Measurements from ENCODE around the gene GRN. TPM values are rescaled to one million over a fixed set of nuclear protein-coding genes. Genes with fewer than 3 reads are reported as not detected.
"Not testable (repeated sequence)": the region's sequence is repeated elsewhere in the genome, so short reads cannot be mapped to it uniquely, and the experiment has no call there.

The GRN gene
- total and polyA plus RNA-seq, 2 donors (not counting 3 experiments of a cell fraction or from before 2014, with no cell fraction given): 343 to 1,034 TPM

DNA sequence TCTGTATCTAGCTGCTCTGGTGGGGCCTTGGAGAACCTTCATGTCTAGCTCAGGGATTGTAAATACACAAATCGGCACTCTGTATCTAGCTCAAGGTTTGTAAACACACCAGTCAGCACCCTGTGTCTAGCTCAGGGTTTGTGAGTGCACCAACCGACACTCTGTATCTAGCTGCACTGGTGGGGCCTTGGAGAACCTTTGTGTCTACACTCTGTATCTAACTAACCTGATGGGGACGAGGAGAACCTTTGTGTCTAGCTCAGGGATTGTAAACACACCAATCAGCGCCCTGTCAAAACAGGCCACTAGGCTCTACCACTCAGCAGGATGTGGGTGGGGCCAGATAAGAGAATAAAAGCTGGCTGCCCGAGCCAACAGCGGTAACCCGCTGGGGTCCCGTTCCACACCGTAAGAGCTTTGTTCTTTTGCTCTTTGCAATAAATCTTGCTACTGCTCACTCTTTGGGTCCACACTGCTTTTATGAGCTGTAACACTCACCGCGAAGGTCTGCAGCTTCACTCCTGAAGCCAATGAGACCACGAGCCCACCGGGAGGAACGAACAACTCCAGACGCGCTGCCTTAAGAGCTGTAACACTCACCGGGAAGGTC lies 24.4 kb downstream of the GRN start:
- BruUV-seq (replicated peaks); FAIRE-seq; H3K36me3 ChIP-seq (ENCODE audit: control insufficient read depth in 2 of 2, extremely low read depth in 1 of 2, insufficient read depth in 2 of 2, low read length in 2 of 2); H3K9me3 ChIP-seq (replicated peaks; ENCODE audit: control insufficient read depth, insufficient read depth, low read length); intact Hi-C loops (cut with micrococcal nuclease); H4K20me1 ChIP-seq (replicated peaks; ENCODE audit: control insufficient read depth, extremely low read depth, insufficient read depth, low read length); H3K79me2 ChIP-seq (ENCODE audit: control insufficient read depth, insufficient read depth, low read length); DNase-seq (ENCODE audit: low read depth, low spot score); dilution Hi-C loops (cut with MboI; ENCODE audit: extremely low pct_ligation_motif_present, low sequenced_read_pairs); H3K4me1 ChIP-seq (ENCODE audit: control insufficient read depth, extremely low read depth, insufficient read depth, low read length); H3K4me2 ChIP-seq (ENCODE audit: insufficient read depth, low read length); H3K27me3 ChIP-seq (ENCODE audit: control insufficient read depth in 2 of 2, insufficient read depth in 2 of 2, low read length in 2 of 2); H3K4me3 ChIP-seq (replicated peaks in 1 of 3; ENCODE audit: insufficient read depth in 1 of 3, low read depth in 1 of 3, low read length in 3 of 3); H2AFZ ChIP-seq (ENCODE audit: low read depth, low read length); H3K27ac ChIP-seq (ENCODE audit: insufficient read depth, low read depth, low read length); H3K9me1 ChIP-seq (replicated peaks; ENCODE audit: control insufficient read depth, extremely low read depth, insufficient read depth, low read length); POLR2A ChIA-PET; H3K9ac ChIP-seq (replicated peaks; ENCODE audit: extremely low read depth, insufficient read depth, low read length): not testable (repeated sequence)
- CTCF ChIA-PET: interaction anchor here (0.5 to 1.7 kb wide), 3 partner anchors 16 to 154 kb away, joined by 3 to 6 read pairs (median 3); no protein-coding TSS in a partner anchor

DNA sequence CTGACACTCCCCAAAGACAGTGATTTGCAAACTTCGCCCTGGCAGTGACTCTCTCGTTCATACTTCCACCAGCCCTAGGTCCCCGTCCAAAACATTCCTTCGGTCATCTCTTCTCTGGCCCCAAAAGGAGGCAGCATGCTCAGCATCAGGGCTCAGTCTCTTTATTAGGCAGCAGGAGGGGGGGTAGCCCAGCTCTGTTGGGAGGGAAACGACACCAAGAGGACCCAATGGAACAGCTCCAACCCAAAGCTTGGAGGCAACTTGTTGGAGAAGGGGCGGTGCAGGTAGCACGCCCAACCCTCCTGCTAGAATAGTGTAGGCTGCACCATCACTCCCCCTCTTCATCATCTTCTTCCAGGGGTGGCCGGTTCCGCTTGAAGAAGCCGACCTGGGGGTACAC lies 26.9 kb downstream of the GRN start:
- no TSS peak for BruUV-seq (replicated peaks)
- H3K36me3 ChIP-seq (ENCODE audit: control insufficient read depth in 2 of 2, extremely low read depth in 1 of 2, insufficient read depth in 2 of 2, low read length in 2 of 2): no peaks in the 10 kb centered on the region
- POLR2A ChIA-PET: no interaction called here
- H3K4me1 ChIP-seq (ENCODE audit: control insufficient read depth, extremely low read depth, insufficient read depth, low read length): no peaks in the 10 kb centered on the region
- H3K79me2 ChIP-seq (ENCODE audit: control insufficient read depth, insufficient read depth, low read length): no peaks in the 10 kb centered on the region
- no peak overlapping the region for H3K4me2 ChIP-seq (ENCODE audit: insufficient read depth, low read length)
- H3K9me1 ChIP-seq (replicated peaks; ENCODE audit: control insufficient read depth, extremely low read depth, insufficient read depth, low read length): no peaks in the 10 kb centered on the region
- peaks cover 2% of the 10 kb centered on the region in 2 experiments for H3K27me3 ChIP-seq (ENCODE audit: control insufficient read depth in 2 of 2, insufficient read depth in 2 of 2, low read length in 2 of 2)
- H2AFZ ChIP-seq (ENCODE audit: low read depth, low read length): no peak overlapping the region
- H3K4me3 ChIP-seq (replicated peaks in 1 of 3; ENCODE audit: insufficient read depth in 1 of 3, low read depth in 1 of 3, low read length in 3 of 3): no peak overlapping the region
- dilution Hi-C loops (cut with MboI; ENCODE audit: extremely low pct_ligation_motif_present, low sequenced_read_pairs): no loop called here
- no peaks in the 10 kb centered on the region for H3K9me3 ChIP-seq (replicated peaks; ENCODE audit: control insufficient read depth, insufficient read depth, low read length)
- DNase-seq (ENCODE audit: low read depth, low spot score): no peak
- FAIRE-seq: no peak
- H3K27ac ChIP-seq (ENCODE audit: insufficient read depth, low read depth, low read length): no peak overlapping the region
- intact Hi-C loops (cut with micrococcal nuclease): no loop called here
- H4K20me1 ChIP-seq (replicated peaks; ENCODE audit: control insufficient read depth, extremely low read depth, insufficient read depth, low read length): no peaks in the 10 kb centered on the region
- H3K9ac ChIP-seq (replicated peaks; ENCODE audit: extremely low read depth, insufficient read depth, low read length): no peak overlapping the region
- CTCF ChIA-PET: interaction anchor here (2.0 to 2.3 kb wide), 2 partner anchors 10 to 14 kb away, joined by 5 to 19 read pairs; partner anchors contain the start of gene FAM171A2
- no peak for TF ChIP-seq GATA2 (IDR thresholded peaks at IDR 0.05; ENCODE audit: insufficient read depth, insufficient read length, low read depth, low read length)
- TF ChIP-seq MYC (IDR thresholded peaks at IDR 0.05; ENCODE audit: low read depth, low read length): no peak
- TF ChIP-seq, protein P1, sequence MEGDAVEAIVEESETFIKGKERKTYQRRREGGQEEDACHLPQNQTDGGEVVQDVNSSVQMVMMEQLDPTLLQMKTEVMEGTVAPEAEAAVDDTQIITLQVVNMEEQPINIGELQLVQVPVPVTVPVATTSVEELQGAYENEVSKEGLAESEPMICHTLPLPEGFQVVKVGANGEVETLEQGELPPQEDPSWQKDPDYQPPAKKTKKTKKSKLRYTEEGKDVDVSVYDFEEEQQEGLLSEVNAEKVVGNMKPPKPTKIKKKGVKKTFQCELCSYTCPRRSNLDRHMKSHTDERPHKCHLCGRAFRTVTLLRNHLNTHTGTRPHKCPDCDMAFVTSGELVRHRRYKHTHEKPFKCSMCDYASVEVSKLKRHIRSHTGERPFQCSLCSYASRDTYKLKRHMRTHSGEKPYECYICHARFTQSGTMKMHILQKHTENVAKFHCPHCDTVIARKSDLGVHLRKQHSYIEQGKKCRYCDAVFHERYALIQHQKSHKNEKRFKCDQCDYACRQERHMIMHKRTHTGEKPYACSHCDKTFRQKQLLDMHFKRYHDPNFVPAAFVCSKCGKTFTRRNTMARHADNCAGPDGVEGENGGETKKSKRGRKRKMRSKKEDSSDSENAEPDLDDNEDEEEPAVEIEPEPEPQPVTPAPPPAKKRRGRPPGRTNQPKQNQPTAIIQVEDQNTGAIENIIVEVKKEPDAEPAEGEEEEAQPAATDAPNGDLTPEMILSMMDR (IDR thresholded peaks at IDR 0.05; ENCODE audit: extremely low read depth in 1 of 2, insufficient read depth in 1 of 2, low read depth in 1 of 2, low read length in 2 of 2): no peak
- no peak for TF ChIP-seq EZH2 (IDR thresholded peaks at IDR 0.05; ENCODE audit: borderline replicate concordance, low read depth, low read length, severe bottlenecking)
- TF ChIP-seq JUN (IDR thresholded peaks at IDR 0.05; ENCODE audit: borderline replicate concordance, insufficient read depth, insufficient read length, low read depth): no peak
- TF ChIP-seq POLR2AphosphoS5 (IDR thresholded peaks at IDR 0.05; ENCODE audit: insufficient read depth, low read depth, low read length): no peak
- TF ChIP-seq FOS (IDR thresholded peaks at IDR 0.05; ENCODE audit: borderline replicate concordance, insufficient read depth, low read length): no peak
- TF ChIP-seq, protein P2, sequence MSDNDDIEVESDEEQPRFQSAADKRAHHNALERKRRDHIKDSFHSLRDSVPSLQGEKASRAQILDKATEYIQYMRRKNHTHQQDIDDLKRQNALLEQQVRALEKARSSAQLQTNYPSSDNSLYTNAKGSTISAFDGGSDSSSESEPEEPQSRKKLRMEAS (IDR thresholded peaks at IDR 0.05; ENCODE audit: insufficient read depth, insufficient read length): no peak
- TF ChIP-seq POLR2A (IDR thresholded peaks at IDR 0.05; ENCODE audit: low read depth, low read length): no peak

Data from endothelial cell of umbilical vein (primary cell).